ACC112 (cell line): Measurements from ENCODE around the gene TREH.

ENCODE experiments used
- H2AFZ ChIP-seq: fragments of 200-600 bp; sonication (generic); one replicate; pipeline ENCODE4 v1.6.0; 2017; ENCODE audit warnings: antibody characterized with exemption, low read length; ENCODE audit not compliant: unreplicated experiment
- H3K27ac ChIP-seq: fragments of 200-600 bp; sonication (generic); 2 replicates; pipeline ENCODE4 v1.5.1; 2014; ENCODE audit warnings: low read depth, mild to moderate bottlenecking, antibody characterized with exemption, low read length, moderate library complexity
- H3K27me3 ChIP-seq: fragments of 200-600 bp; sonication (generic); 2 replicates; pipeline ENCODE4 v1.6.1; 2014; ENCODE audit warnings: mild to moderate bottlenecking, antibody characterized with exemption, low read length, moderate library complexity, mixed read lengths; ENCODE audit not compliant: insufficient read depth
- H3K36me3 ChIP-seq: fragments of 200-600 bp; sonication (generic); 2 replicates; pipeline ENCODE4 v1.6.1; 2016; ENCODE audit warnings: mild to moderate bottlenecking, antibody characterized with exemption, low read length, moderate library complexity, mixed read lengths; ENCODE audit not compliant: insufficient read depth
- H3K4me1 ChIP-seq: fragments of 200-600 bp; sonication (generic); one replicate; pipeline ENCODE4 v1.6.1; 2016; ENCODE audit warnings: low read length, mixed read lengths; ENCODE audit not compliant: insufficient read depth, unreplicated experiment, control insufficient read depth
- H3K4me3 ChIP-seq: fragments of 200-600 bp; sonication (generic); 2 replicates; pipeline ENCODE4 v1.5.1; 2014; ENCODE audit warnings: mild to moderate bottlenecking, low read depth, low read length
- H3K79me2 ChIP-seq: fragments of 200-600 bp; sonication (generic); one replicate; pipeline ENCODE4 v1.6.0; 2016; ENCODE audit warnings: low read length; ENCODE audit not compliant: control insufficient read depth, unreplicated experiment, insufficient read depth

Gene TREH

DNA sequence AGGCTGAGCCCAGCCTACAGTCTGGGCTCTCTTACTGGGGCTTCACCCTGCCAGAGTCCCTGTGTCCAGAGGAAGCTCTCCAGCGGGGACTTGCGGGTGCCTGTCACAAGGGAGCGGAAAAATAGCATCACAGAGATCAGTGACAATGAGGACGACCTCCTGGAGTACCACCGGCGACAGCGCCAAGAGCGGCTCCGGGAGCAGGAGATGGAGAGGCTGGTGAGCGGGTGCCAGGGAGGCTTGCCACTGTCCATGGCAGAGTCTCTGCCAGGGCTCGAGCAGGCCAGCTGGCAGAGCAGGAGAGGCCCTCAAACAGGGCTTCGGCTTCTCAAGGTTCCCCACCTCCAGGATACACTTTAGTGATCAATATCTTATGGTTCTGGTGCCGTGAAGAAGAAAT is 51.0 kb downstream of the TREH start:
- peaks cover 24% of the 10 kb centered on the region for H3K79me2 ChIP-seq
- no peak overlapping the region for H3K27ac ChIP-seq
- peaks cover 42% of the 10 kb centered on the region for H3K36me3 ChIP-seq

GRCh38 chr11:118628031-118628430 is 51.4 kb downstream of the TREH start:
- Histone ChIP-seq H3K27me3 (no peaks in the 10 kb centered on the region), H3K4me3 (no peak overlapping the region), H2AFZ (no peak overlapping the region), H3K36me3 (peaks cover 42% of the 10 kb centered on the region), H3K4me1 (peaks cover 38% of the 10 kb centered on the region), H3K79me2 (peaks cover 28% of the 10 kb centered on the region), H3K27ac (no peak overlapping the region)

More for the DNA sequence above, 51.0 kb downstream of the TREH start:
- Histone ChIP-seq H2AFZ (no peak overlapping the region), H3K4me3 (no peak overlapping the region), H3K4me1 (peaks cover 38% of the 10 kb centered on the region), H3K27me3 (no peaks in the 10 kb centered on the region)

DNA sequence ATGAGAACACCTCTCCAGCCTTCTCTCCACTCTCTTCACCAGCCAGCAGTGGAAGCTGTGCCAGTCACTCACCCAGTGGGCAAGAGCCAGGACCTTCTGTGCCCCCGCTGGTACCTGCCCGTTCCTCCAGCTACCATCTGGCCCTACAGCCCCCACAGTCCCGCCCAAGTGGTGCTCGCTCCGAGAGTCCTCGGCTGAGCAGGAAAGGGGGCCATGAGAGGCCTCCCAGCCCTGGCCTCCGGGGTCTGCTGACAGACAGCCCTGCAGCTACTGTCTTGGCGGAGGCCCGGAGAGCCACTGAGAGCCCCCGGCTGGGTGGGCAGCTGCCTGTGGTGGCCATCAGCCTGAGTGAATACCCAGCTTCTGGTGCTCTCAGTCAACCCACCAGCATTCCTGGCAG is 51.9 kb downstream of the TREH start:
- no peak overlapping the region for H3K4me3 ChIP-seq
- H3K27ac ChIP-seq: no peak overlapping the region
- H2AFZ ChIP-seq: no peak overlapping the region
- peaks cover 28% of the 10 kb centered on the region for H3K79me2 ChIP-seq
- H3K36me3 ChIP-seq: peaks cover 41% of the 10 kb centered on the region
- no peaks in the 10 kb centered on the region for H3K27me3 ChIP-seq
- H3K4me1 ChIP-seq: peaks cover 38% of the 10 kb centered on the region

DNA sequence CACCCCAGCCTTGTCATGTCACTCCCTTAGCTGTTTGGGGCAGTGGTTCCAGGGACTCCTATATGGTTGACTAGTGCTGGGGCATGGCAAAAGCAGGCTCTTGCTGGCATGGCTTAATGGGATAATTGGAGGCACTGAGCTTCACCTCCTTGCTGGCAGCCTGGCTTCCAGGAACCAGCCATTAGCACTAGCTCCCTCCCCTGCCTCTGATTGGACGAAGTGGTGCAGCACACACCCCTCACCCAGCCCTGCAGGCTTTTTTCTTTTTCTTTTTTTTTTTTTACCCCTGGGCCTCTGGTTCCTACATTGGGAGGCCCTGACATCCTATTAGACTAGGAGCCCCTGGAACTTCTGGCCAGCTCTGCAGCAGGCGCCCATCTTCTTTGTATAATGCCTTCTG is 53.5 kb downstream of the TREH start:
- Histone ChIP-seq H3K27me3 (no peaks in the 10 kb centered on the region), H3K4me1 (peaks cover 39% of the 10 kb centered on the region), H3K27ac (no peak overlapping the region), H3K4me3 (no peak overlapping the region), H3K79me2 (peaks cover 40% of the 10 kb centered on the region), H3K36me3 (peaks cover 33% of the 10 kb centered on the region), H2AFZ (no peak overlapping the region)

DNA sequence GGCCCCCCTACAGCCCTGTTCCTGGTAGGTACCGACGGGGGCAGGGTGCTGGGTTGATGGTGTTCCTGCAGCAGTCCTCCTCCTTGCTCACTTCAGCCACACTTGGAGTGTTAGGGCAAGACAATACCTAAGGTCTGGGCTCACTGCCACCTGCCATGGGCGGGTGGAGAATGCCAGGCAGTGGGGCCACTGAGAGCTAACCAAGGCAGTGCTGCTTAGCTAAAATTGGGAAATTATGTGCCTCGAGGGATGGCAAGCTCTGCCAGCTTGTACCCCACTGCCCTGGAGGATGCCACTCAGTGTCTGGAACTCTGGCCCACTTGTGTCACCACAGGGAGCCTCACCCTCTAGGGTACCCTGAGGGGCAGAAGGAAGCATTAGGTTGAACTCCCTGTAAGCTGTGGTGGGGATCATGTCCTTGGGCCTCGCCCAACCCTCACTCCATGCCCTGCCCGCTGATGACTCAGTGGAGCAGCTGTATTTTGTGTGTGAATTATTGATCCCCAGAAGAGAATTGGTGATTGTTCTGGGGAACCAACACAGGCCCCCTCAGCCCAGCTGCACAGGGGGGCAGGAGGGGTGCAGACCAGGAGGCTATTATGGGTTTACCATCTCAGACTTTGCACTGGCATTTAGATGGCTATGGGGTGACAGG is 54.3 kb downstream of the TREH start:
- H3K27ac ChIP-seq: no peak overlapping the region
- no peak overlapping the region for H3K4me3 ChIP-seq
- H2AFZ ChIP-seq: no peak overlapping the region
- peaks cover 40% of the 10 kb centered on the region for H3K79me2 ChIP-seq
- H3K4me1 ChIP-seq: peaks cover 44% of the 10 kb centered on the region
- H3K36me3 ChIP-seq: peaks cover 30% of the 10 kb centered on the region
- no peaks in the 10 kb centered on the region for H3K27me3 ChIP-seq

DNA sequence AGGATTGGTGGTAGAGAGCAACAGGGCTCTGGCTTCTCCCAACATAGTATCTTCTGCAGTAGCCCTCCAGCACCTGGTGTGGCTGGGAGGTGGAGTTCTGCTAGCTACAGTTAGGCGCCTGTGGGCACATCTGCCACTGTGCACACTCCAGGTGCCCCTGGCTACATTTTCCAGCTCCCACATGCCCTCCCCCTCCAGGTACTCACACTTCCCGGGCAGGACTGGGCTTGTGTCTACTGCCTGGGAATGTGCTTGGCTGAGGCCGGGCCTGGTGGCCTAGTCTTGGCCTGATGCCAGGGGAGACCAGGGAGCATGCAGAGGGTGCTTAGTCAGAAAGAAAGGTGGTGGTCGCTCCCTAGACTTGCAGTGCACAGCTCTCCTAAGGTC is 56.2 kb downstream of the TREH start:
- H3K79me2 ChIP-seq: peaks cover 29% of the 10 kb centered on the region
- no peak overlapping the region for H2AFZ ChIP-seq
- H3K27ac ChIP-seq: peak overlapping the region; percentile 99
- H3K4me3 ChIP-seq: peak overlapping the region; percentile 83
- H3K36me3 ChIP-seq: peaks cover 16% of the 10 kb centered on the region; the same call in 1 of the 2 replicates
- H3K4me1 ChIP-seq: peaks cover 57% of the 10 kb centered on the region
- H3K27me3 ChIP-seq: no peaks in the 10 kb centered on the region

DNA sequence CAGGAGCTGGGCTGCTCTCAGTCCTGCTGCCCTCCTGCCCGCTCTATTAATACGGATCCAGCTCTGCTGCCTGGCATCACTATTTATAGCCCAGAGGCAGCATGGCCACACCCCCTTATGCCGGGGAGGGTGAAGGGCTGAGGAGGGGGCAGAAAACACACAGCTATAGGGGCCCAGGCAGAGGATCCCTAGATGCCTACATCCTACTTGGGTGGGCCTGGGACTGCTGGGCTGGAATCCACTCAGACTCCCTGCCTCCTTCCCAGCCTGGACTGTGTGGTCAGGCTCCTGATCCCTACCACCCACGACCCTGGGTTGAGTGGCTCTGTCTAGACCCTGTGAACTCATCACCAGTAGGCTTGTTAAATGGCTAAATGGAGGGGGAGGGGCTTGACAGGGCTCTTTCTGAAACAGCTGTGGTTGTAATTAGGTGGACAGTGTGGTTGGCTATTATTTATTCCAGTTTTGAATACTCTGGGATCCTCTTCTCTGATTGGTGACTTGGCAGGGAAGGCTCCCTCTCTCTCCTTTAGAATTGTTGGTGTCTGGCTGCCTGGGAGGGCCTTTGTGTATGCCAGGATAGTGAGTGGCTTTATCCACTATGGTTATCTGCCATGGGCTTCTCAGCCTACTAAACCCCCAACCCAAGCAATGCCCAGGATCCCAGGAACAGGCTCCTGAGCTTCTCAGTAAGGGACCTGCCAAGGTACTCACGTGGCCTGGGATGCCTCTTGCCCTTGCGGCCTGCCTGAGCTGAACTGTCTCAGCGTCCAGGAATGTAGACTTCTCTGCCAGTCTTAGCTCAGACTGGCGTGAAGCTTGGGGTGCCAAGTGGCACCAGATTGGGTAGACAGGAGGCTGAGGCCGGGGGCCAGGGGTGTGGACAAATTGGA is 56.8 kb downstream of the TREH start:
- peak overlapping the region; percentile 83 for H3K4me3 ChIP-seq
- H3K27ac ChIP-seq: peak overlapping the region; percentile 99
- H2AFZ ChIP-seq: no peak overlapping the region
- peaks cover 14% of the 10 kb centered on the region; the same call in 1 of the 2 replicates for H3K36me3 ChIP-seq
- H3K4me1 ChIP-seq: peaks cover 63% of the 10 kb centered on the region
- no peaks in the 10 kb centered on the region for H3K27me3 ChIP-seq
- H3K79me2 ChIP-seq: peaks cover 26% of the 10 kb centered on the region

DNA sequence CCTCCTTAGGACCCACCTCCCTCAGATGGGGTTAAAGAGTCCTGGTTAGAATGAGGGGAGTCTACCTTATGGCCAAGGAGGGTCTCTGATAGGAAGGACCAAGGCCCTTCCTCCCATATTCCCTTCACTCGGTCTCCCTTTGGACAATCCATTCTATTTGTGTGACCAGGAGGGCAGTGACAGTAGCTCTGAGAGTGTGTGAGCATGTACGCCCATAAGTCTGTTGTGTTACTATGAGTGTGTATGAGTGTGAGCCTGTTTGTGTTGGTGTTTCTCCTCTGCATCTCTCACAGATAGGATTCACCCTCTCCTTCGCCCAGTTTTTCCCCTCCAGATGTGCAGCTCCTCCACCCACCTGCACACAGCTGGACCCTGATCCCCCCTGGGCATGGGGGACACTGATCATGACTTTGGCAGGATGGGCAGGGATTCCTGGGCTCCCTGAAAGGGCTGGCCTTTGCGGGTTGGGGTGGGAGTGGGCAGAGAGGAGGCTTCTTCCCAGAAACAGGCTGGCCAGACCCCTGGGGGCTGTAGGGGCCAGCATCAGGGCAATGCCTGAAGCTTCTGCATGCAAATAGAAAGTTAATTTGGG is 57.6 kb downstream of the TREH start:
- Histone ChIP-seq H3K36me3 (peaks cover 9% of the 10 kb centered on the region; the same call in 1 of the 2 replicates), H3K79me2 (peaks cover 26% of the 10 kb centered on the region), H3K4me1 (peaks cover 71% of the 10 kb centered on the region), H3K27ac (peak overlapping the region; percentile 99), H3K27me3 (no peaks in the 10 kb centered on the region), H2AFZ (no peak overlapping the region), H3K4me3 (peak overlapping the region; percentile 83)

DNA sequence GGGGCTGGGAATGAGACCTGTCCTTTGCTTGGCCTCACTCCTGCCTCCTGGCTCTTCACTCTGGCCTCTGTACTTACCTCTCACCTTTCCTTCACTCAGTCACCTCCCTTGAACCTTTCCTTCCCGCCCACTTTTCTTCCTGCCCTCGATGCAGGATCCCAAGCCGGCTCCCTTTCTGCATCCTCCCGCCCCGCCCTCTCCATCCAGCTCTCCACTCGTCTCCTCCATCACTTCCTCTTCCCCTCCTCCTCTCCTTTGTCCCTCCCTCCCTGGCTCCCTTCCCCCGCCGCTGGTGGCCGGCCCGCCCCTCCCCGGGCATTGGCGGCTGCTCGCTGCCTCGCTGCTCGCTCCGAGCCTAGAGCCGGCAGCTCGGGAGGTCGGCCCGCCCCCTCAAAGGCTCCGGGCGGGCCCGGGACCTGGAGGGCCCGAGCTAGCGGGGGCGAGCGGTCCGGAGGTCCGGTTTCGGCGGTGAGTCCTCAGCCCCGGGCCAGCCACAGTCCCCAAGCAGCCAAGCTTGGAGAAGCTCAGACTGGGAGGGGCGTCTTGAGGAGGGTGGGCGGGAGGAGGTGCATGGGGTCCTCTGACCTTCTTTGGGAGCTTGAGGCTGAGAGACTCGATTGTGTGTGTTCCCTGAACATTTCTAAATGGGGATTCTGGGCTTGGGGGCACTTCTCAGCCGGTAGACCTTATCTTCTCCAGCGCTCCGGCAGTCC is 58.2 kb downstream of the TREH start:
- Histone ChIP-seq H3K4me3 (peak overlapping the region; percentile 83), H3K79me2 (peaks cover 26% of the 10 kb centered on the region), H3K36me3 (peaks cover 12% of the 10 kb centered on the region; the same call in 1 of the 2 replicates), H3K4me1 (peaks cover 76% of the 10 kb centered on the region), H2AFZ (no peak overlapping the region), H3K27ac (peak overlapping the region; percentile 99), H3K27me3 (no peaks in the 10 kb centered on the region)

GRCh38 chr11:118620529-118621070 is 58.9 kb downstream of the TREH start:
- peak overlapping the region; percentile 83 for H3K4me3 ChIP-seq

More at GRCh38 chr11:118620529-118621070, 58.9 kb downstream of the TREH start:
- Histone ChIP-seq H2AFZ (no peak overlapping the region), H3K27ac (peak overlapping the region; percentile 99), H3K4me1 (peaks cover 82% of the 10 kb centered on the region), H3K27me3 (no peaks in the 10 kb centered on the region), H3K36me3 (peaks cover 13% of the 10 kb centered on the region; the same call in 1 of the 2 replicates), H3K79me2 (peaks cover 26% of the 10 kb centered on the region)
